T follicular helper cell (primary cell): ENCODE measurements around the gene BCAS3.

Source experiments
- DNase-seq: peaks from one replicate; pipeline ENCODE4 v3.0.0-alpha.2; 2020; ENCODE audit warnings: low read depth

BCAS3 gene

GRCh38 chr17:61316633-61317032 is 639.0 kb downstream of the BCAS3 start:
- no peak for DNase-seq

GRCh38 chr17:61317779-61318178 is 640.1 kb downstream of the BCAS3 start:
- no peak for DNase-seq

GRCh38 chr17:61318684-61319098 is 641.0 kb downstream of the BCAS3 start:
- DNase-seq = no peak

- DNase-seq = no peak
Observed at GRCh38 chr17:61321344-61321743, 643.7 kb downstream of the BCAS3 start.

GRCh38 chr17:61322325-61323002 is 644.8 kb downstream of the BCAS3 start:
- no peak for DNase-seq

GRCh38 chr17:61323003-61323908 is 645.6 kb downstream of the BCAS3 start:
- DNase-seq = no peak

GRCh38 chr17:61323909-61324868 is 646.5 kb downstream of the BCAS3 start:
- no peak for DNase-seq

GRCh38 chr17:61324950-61325349 is 647.3 kb downstream of the BCAS3 start:
- no peak for DNase-seq

GRCh38 chr17:61325382-61326073 is 647.9 kb downstream of the BCAS3 start:
- DNase-seq = no peak

- no peak for DNase-seq
Observed at GRCh38 chr17:61326330-61326729, 648.7 kb downstream of the BCAS3 start.

GRCh38 chr17:61328351-61328750 is 650.7 kb downstream of the BCAS3 start:
- DNase-seq = no peak

- DNase-seq = no peak
Observed at GRCh38 chr17:61330174-61331150, 652.8 kb downstream of the BCAS3 start.

- DNase-seq = no peak
Observed at GRCh38 chr17:61331178-61331577, 653.5 kb downstream of the BCAS3 start.

- no peak for DNase-seq
Observed at GRCh38 chr17:61331886-61332285, 654.2 kb downstream of the BCAS3 start.

GRCh38 chr17:61333136-61333535 is 655.5 kb downstream of the BCAS3 start:
- DNase-seq = no peak

- no peak for DNase-seq
Observed at GRCh38 chr17:61334673-61335072, 657.0 kb downstream of the BCAS3 start.

GRCh38 chr17:61335105-61335844 is 657.6 kb downstream of the BCAS3 start:
- DNase-seq = no peak

GRCh38 chr17:61335845-61336655 is 658.4 kb downstream of the BCAS3 start:
- no peak for DNase-seq

- DNase-seq = no peak
Observed at GRCh38 chr17:61337290-61337689, 659.6 kb downstream of the BCAS3 start.
